Measurements from ENCODE around the gene ASCL5. TPM values are rescaled to one million over a fixed set of nuclear protein-coding genes. Genes with fewer than 3 reads are reported as not detected.
A peak's percentile ranks its signal among the peaks of the same experiment; 100 is the strongest.

Gene ASCL5
- polyA plus RNA-seq, 3 donors = not detected

GRCh38 chr1:201085902-201086735 lies 40.9 kb downstream of the ASCL5 start:
- TF ChIP-seq CTCF (IDR thresholded peaks at IDR 0.05) = peak; percentile 66
- Histone ChIP-seq H3K27me3 (ENCODE audit: control insufficient read depth in 2 of 2, insufficient read depth in 2 of 2, low read length in 2 of 2) (no peaks in the 10 kb centered on the region), H2AFZ (ENCODE audit: insufficient read depth, low read depth, low read length, poor library complexity, severe bottlenecking) (no peak overlapping the region), H3K27ac (ENCODE audit: low read depth in 1 of 2, low read length in 2 of 2) (no peak overlapping the region), H3K4me2 (replicated peaks; ENCODE audit: extremely low read depth, low read length, poor library complexity, severe bottlenecking) (no peak overlapping the region), H3K4me3 (replicated peaks in 1 of 3; ENCODE audit: low read depth in 2 of 3, low read length in 3 of 3) (no peak overlapping the region), H4K20me1 (ENCODE audit: insufficient read depth, low read length) (no peaks in the 10 kb centered on the region), H3K9me3 (replicated peaks in 1 of 2; ENCODE audit: control insufficient read depth in 1 of 2, insufficient read depth in 1 of 2, low read length in 2 of 2) (no peaks in the 10 kb centered on the region), H3K9ac (ENCODE audit: insufficient read depth, low read length, poor library complexity, severe bottlenecking) (no peak overlapping the region), H3K79me2 (ENCODE audit: insufficient read depth, low read length) (no peaks in the 10 kb centered on the region), H3K36me3 (replicated peaks in 1 of 2; ENCODE audit: control insufficient read depth in 1 of 2, insufficient read depth in 2 of 2, low read length in 2 of 2) (no peaks in the 10 kb centered on the region), H3K4me1 (ENCODE audit: control insufficient read depth in 1 of 2, insufficient read depth in 2 of 2, low read length in 2 of 2) (no peaks in the 10 kb centered on the region)
- Mint-ChIP-seq H3K4me3 (no peak overlapping the region), H3K4me1 (peaks cover 2% of the 10 kb centered on the region), H3K36me3 (no peaks in the 10 kb centered on the region), H3K27ac (peak overlapping the region in 1 of 7 donors; percentile 23), H3K27me3 (ENCODE audit: low read depth in 3 of 3) (peaks cover 8 to 11% (median 9%) of the 10 kb centered on the region in 3 donors), H3K9me3 (no peaks in the 10 kb centered on the region)
- peak; percentile 6 to 25 (median 15) for DNase-seq
- intact Hi-C loops (cut with micrococcal nuclease) = no loop called here
- WGBS (ENCODE audit: insufficient coverage) = 31% methylated on average over 5 of the region's 12 CpGs

GRCh38 chr1:201084295-201084694 lies 42.7 kb downstream of the ASCL5 start:
- H3K27ac Mint-ChIP-seq = no peak overlapping the region

More at GRCh38 chr1:201084295-201084694, 42.7 kb downstream of the ASCL5 start:
- no peaks in the 10 kb centered on the region for H3K9me3 Mint-ChIP-seq
- H3K4me3 ChIP-seq (replicated peaks in 1 of 3; ENCODE audit: low read depth in 2 of 3, low read length in 3 of 3) = no peak overlapping the region
- H3K36me3 ChIP-seq (replicated peaks in 1 of 2; ENCODE audit: control insufficient read depth in 1 of 2, insufficient read depth in 2 of 2, low read length in 2 of 2) = no peaks in the 10 kb centered on the region
- H3K27me3 Mint-ChIP-seq (ENCODE audit: low read depth in 3 of 3) = peaks cover 7 to 9% (median 8%) of the 10 kb centered on the region in 3 donors
- H3K4me2 ChIP-seq (replicated peaks; ENCODE audit: extremely low read depth, low read length, poor library complexity, severe bottlenecking) = no peak overlapping the region
- H3K4me1 Mint-ChIP-seq = peaks cover 2% of the 10 kb centered on the region
- no peak overlapping the region for H3K4me3 Mint-ChIP-seq
- no peak overlapping the region for H2AFZ ChIP-seq (ENCODE audit: insufficient read depth, low read depth, low read length, poor library complexity, severe bottlenecking)
- no peaks in the 10 kb centered on the region for H3K36me3 Mint-ChIP-seq
- no peak for TF ChIP-seq CTCF (IDR thresholded peaks at IDR 0.05)
- H3K4me1 ChIP-seq (ENCODE audit: control insufficient read depth in 1 of 2, insufficient read depth in 2 of 2, low read length in 2 of 2) = no peaks in the 10 kb centered on the region
- H3K27ac ChIP-seq (ENCODE audit: low read depth in 1 of 2, low read length in 2 of 2) = no peak overlapping the region
- intact Hi-C loops (cut with micrococcal nuclease) = no loop called here
- no peaks in the 10 kb centered on the region for H3K9me3 ChIP-seq (replicated peaks in 1 of 2; ENCODE audit: control insufficient read depth in 1 of 2, insufficient read depth in 1 of 2, low read length in 2 of 2)
- no peak for DNase-seq
- H3K27me3 ChIP-seq (ENCODE audit: control insufficient read depth in 2 of 2, insufficient read depth in 2 of 2, low read length in 2 of 2) = no peaks in the 10 kb centered on the region
- no peaks in the 10 kb centered on the region for H3K79me2 ChIP-seq (ENCODE audit: insufficient read depth, low read length)
- no peak overlapping the region for H3K9ac ChIP-seq (ENCODE audit: insufficient read depth, low read length, poor library complexity, severe bottlenecking)
- no peaks in the 10 kb centered on the region for H4K20me1 ChIP-seq (ENCODE audit: insufficient read depth, low read length)
- WGBS (ENCODE audit: insufficient coverage) = 100% methylated on average over 1 of the region's 6 CpGs

Data from CD14-positive monocyte (primary cell).